Measurements from ENCODE around the gene PDLIM4.

The PDLIM4 gene

DNA sequence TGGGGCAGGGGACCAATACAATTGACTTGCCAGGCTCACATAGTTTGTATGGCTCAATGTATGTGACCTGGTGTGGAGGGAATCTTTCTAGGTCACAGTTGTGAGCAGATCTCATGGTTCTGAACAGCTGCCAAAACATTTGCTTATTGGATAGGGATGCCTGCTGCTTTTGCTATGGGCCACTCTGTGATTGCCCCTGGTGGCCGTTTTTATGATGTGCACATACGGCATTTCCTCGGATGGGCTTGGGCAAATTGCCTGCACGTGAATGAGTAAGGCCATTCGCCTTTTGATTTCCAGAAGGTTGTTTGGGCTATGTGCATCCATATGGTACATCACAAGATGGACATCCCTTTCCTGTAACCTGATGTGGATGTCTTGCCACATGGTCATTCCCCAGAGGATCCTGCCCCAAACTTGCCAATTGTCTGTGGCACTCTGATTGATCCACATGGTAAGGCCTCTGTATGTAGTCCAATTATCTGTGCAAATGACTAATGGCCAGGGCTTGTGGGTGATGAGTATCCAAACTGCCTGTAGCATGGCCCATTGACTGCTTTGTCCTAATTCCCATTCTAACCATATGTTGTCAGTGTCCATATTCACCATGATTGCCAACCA lies 26.0 kb downstream of the PDLIM4 start:
- peak; percentile 55 for DNase-seq (ENCODE audit: low spot score)

DNA sequence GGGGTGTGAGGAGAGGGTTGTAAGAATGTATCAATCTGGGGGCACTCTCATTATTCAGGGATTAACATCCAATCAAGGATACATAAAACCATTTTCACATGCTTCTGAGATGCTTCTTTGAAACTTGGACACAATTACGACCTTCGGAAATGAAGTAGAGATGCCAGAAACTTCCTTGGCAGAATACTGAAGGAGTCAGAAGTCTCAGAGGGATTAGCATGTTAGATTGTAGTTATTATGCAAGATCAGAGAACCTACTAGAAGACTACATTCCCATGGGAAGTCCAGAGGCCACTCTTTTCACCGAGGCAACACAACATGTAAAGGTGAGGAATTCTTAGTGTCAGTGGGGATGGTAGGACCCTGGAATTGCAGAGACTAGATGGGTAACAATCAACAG lies 31.6 kb downstream of the PDLIM4 start:
- DNase-seq (ENCODE audit: low spot score): no peak

DNA sequence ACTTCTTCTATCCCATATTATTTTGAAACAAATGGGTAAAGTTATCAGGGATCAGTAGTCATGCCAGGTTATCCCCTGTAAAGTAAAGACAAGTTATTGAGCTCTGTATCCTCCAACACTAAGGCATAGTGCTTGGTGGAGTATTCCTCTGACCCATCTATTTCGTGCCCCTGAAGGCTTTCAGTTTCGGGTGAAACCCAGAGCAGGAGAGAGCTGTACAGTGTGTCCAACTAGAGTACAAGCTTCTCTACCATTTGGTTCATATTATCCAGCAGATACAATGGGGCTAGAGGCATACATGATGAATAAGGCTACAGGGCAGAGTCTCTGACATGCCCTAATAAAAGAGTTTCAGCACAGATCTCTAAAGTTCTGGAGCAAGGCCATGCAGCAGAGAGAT lies 33.5 kb downstream of the PDLIM4 start:
- no peak for DNase-seq (ENCODE audit: low spot score)

DNA sequence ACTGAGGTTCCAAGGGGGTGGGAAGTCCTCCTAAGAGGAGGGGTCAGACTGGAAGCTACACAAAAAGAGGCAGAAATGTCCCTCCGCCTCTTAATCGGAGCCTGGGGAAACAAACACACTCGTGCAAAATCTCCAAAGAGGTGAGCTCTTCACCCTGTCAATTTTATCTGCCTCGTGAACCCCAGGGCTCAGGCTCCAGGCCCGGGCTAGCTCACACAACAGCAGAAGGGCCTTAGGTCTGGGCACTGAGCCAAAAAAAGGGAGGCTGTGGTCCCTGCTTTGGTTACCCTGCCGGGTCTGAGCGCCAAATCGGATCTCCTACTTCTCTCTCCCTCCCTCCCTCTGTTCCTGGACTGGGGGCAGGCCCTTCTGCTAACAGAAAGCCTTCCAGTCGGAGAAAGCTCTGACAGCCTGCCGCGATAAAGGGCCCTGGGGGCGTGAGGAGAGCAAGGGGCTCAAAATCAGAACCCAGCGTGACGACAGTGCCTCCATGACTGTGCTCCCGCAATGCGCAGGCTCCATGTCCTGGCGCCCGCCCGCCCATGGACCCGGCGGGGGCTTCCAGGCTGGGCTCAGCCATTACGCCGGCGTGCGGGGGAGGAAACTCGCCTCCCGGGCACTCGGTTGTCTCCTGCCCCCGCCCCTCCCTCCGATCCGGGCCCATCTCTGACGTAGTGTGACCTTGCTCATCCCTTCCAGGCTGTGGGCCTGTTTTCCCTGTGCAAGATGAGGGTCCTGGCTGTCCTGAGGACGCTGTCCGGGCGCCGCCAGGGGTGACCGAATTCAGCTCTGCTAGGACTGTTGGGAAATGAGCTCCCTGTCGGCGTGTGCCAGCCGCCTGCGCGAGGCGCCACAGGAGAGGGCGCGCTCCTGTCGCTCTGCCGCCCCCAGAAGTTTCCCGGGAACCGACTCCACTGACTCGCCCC lies 35.8 kb downstream of the PDLIM4 start:
- DNase-seq (ENCODE audit: low spot score): peak; percentile 76

DNA sequence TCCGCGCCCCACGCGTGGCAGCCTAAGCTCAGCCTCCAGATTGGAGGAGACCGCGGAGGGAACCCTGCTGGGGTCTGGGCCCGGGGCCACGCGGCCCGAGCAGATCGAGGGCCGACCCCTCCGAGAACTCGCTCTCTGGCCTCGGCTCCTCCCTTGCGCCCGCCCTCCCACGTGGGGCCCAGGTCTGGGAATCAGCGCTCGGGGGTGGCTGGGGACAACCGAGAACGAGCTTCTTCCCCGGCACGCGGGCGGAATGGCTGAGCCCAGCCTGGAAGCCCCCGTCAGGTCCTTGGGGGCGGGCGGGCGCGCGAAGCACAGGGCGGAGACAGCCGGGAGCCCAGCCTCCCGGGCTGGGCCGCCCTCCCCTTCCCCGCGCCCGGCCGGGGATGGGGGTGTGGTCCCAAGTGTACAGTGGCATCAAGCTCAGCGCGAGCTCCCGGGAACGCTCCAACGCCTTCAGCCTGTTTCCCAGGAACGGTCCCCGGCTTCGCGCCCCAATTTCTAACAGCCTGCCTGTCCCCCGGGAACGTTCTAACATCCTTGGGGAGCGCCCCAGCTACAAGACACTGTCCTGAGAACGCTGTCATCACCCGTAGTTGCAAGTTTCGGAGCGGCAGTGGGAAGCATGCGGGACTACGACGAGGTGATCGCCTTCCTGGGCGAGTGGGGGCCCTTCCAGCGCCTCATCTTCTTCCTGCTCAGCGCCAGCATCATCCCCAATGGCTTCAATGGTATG lies 36.7 kb downstream of the PDLIM4 start, which contains the start of gene SLC22A4:
Gene SLC22A4 (plus strand): TSS at position 403 of the 736 bp plus-strand sequence. CDS start 223 bp downstream, at position 626.
- DNase-seq (ENCODE audit: low spot score): peak; percentile 93

DNA sequence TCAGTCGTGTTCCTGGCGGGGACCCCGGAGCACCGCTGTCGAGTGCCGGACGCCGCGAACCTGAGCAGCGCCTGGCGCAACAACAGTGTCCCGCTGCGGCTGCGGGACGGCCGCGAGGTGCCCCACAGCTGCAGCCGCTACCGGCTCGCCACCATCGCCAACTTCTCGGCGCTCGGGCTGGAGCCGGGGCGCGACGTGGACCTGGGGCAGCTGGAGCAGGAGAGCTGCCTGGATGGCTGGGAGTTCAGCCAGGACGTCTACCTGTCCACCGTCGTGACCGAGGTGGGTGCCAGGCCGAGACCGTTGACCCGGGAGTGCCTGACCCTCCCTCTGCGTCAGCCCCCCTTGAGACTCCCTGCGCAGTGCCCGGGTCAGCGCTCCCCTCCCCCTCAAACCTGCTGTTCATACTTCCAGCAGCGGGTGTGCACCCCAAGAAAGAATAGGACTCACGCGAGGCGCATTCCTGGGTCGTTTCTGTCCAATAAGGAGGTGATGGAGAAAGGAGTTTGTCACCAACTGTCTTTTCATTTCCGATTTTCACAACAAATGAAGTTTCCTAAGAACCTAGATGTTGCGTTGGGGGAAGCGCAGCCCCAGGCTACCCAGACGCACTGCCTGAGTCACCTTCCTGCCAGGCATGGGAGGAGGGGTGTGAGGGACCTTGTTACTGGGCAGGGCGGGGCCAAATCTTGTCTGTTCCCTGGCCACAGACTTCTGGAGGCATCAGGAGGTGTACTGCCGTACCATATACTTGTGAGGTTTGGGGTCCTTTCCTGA lies 37.4 kb downstream of the PDLIM4 start:
- DNase-seq (ENCODE audit: low spot score): no peak

DNA sequence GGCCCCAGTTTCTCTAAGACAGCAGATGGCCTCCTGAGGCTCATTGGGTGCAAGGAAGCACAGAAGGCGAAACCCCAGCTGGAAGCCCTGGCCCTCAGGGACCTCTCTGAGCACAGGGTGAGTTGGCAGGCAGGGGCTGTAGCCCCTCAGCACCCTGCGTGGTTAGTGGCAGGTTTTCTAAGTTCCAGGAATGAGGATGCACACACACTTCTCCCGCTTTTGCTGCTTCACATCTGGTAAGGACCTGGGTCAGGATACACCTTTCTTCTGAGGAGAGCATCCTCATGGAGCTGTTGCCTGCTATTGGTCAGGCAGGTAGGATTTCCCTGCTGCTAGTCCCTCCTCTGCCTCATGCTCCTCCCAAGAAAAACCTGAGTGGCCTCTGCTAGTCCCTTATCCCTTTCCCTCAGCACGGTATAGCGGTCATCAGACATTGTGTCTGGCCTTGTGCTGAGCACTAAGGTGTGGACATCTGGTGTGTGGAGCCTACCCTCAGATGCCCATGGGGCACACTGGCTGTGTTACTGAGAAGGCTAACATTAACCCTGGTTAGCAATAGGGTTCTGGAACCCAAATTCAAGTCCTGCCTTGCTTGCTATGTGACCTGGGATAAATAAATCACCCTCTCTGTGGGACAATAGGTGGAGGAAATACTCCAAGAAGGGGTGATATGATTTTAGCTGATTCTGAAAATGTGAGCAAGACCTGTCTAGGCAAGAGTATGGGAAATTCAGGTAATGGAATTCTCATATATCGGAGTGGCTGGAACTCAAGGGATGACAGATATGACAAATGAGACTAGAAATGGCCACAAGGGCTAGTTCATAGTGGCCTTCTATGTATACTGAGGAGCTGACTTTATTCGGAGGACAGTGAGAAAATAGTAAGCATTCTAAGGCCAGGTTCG lies 38.3 kb downstream of the PDLIM4 start:
- no peak for DNase-seq (ENCODE audit: low spot score)

DNA sequence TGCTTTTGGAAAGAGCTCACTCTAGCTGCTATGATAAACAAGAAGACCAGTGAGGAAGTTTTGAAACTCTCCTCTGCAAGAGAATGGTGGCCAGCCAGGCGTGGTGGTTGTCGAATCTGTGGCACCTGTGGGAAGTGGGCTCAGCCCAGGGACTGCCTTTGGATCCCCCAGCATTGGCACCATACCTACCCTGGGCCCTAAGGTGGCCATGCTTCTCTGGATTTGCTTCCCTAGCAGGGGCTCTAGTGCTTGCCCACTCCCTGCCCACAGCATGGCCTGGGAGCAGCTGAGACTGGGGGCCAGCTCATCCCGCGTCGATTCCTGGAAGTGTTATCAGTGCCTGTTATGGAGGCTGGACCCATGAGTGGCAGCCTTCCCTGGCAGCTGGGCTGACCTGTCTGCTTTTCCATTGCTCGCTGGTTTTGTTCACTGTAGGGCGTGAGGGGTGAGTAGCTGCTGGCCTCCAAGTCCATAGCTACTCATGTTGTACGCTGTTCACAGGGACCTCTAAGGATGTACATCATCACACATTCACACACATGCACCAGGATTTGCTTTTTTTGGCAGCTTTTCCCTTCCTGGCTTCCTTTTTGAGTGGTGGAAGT lies 39.0 kb downstream of the PDLIM4 start:
- no peak for DNase-seq (ENCODE audit: low spot score)

DNA sequence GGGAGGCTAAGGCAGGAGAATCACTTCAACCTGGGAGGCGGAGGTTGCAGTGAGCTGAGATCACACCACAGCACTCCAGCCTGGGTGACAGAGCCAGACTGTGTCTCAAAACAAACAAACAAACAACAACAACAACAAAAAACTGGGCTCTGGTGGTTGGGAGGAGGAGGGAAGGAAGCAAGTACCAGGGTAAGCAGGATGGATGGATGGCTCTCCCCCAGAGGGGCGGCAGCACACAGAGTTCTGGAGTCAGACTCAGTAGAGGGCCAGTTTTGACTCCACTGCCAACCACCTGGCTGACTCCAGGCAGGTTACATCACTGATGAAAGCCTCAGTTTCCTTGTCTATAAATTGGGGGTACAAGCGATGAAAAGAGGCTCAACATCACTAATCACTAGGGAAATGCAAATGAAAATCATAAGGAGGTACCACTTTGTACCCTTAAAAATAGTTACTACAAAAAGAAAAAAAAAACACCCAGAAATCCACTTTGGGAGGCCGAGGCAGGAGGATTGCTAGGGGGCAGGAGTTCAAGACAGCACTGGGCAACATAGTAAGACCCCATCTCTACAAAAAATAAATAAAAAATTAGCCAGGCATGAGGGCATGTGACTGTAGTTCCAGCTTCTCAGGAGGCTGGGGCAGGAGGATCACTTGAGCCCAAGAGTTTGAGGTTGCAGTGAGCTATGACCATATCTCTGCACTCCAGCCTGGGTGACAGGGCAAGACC lies 39.9 kb downstream of the PDLIM4 start:
- no peak for DNase-seq (ENCODE audit: low spot score)

DNA sequence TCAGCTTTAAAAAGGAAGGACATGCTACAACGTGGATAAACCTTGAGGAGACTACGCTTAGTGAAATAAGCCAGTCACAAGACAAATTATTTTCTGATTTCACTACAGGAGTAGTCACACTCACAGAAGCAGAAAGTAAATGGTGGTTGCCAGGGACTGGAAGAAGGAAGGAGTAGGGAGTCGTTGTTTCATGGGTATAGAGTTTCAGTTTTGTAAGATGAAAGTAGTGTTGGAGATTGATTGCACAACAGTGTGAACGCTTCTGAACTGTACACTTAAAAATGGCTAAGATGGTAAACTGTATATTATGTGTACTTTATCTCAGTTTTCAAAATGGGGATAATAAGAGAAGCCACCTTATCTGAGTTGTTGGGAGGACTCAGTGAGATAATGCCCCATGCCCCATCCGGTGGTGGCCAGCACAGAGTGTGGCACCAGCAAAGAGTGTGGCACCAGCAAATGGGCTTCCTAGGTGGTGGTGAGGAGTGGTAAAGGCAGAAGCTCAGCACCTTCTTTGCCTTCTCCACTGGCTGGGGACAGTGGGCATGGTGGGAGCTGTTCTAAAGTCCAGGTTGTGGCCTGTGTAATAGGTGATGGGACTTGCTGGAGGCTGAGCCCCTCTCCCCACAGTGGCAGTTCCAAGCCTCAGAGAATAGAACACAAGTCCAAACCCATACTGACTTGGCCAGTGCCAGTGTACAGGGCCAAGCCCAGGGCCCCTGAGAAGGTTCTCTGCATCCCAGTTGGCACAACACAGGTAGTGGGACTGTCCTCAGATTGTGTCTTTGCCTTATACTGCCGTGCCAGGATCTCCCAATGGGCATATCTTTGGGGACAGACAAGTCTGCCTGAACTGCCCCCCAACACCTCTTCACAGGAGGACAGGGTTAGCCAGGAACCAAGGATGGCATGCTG lies 41.1 kb downstream of the PDLIM4 start:
- DNase-seq (ENCODE audit: low spot score): no peak

DNA sequence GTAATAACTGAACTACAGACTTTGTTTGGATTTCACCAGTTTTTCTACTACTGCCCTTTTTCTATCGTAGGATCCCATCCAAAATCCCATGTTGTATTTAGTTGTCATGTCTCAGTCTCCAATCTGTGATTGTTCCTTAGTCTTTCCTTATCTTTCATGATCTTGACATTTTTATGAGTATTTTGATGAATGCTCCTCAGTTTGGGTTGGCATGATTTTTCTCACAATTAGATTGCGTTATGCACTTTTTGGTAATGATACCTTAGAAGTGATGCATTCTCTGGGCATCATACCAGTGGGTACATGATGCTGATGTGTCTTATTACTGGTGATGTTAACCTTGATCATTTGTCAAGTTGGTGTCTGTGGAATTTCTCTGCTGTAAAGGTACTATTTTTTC lies 42.4 kb downstream of the PDLIM4 start:
- no peak for DNase-seq (ENCODE audit: low spot score)

DNA sequence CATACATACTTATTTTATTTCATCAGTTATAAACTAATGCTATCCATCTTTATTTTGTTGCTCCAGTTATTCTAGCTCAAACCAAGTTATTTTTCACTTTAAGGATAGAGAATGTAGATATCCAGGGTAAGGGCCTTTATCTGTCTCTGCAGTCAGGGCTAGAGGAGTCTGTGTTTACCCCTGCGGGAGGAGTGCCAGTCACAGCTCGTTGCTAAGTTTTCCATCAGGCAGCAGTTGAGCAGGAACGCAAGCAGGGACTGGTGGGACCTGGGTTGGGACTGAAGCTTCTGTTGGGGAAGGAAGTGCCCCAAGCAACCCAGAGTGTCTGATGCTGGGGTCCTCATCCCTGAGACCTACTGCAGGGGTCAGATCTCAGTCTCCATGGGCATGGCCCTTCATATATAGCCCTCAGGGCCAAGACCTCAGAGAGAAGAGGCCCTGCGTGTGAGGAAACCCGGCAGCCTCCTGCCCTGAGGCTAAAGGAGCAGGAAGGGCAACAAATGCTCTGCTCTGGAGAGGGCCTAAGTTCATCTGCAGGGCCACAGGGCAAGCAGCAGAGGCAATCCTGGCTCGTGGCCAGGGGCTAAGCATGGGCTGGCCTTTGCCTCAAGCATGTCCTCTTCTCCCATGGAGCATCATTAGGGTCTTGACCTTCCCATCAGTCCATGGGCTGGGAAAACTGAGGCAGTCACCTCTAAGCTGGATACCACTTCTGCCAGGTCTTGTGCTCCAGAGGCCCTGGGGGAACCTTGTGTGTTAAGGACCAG lies 43.3 kb downstream of the PDLIM4 start:
- no peak for DNase-seq (ENCODE audit: low spot score)

DNA sequence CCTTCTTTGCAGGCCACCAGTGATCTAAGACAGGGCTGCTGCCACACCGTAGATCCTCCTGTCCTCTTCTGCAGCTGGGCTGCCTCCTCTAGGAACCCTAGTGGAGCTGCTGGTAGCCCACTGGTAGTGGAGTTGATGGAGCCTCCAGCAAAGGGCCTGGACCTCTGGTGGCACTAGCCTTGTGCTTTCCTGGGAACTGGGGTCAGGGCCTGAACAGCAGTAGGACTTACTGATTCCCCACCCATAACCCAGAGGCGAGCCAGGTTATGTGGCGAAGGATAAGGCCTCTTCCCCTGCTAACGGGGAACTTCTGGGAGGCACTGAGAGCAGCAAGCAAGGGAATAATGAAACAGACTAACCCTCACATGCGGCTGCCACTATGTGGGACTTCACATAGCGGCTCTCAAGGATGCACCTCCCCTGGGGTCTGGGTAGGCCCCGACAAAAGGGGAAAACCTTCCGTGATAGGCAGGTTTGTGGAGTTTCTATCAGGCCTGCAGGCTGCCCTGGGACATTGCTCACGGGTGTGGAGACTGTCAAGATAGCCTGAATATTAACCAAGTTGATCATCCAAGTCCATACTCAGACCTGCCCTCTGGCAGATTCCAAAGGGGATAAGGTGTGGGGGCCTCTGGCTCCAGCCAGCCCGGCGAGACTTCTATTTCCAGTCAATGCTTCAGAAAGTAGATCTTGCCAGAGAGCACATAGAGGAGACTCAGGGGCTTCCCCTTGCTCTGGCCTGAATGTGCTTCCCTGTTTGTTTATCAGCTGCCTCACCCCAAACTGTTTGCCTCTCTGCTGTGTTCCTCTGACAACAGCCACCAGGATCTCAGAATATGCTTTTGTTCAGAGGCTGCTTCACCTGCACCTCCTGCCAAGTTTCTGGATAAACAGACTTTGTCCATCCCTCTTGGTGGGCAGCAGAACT lies 44.1 kb downstream of the PDLIM4 start:
- DNase-seq (ENCODE audit: low spot score): no peak

DNA sequence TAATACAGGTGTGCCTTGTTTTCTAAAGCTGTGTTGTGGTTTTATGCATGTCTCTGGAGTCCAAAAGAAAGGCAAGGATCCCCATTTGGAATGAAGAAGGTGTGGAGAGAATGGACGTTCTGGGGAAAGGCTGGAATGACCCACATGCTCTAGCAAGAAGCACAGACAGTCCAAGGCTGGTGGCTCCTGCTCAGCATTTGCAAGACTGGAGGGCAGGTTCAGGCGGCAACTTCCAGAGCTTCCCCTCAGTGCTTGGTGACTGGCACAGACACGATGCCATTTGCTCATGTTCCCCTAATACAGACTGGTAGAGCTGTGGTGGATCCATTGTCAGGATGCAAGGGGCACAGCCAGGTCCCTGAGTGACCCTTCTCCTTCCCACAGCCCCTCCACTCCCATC lies 44.9 kb downstream of the PDLIM4 start:
- no peak for DNase-seq (ENCODE audit: low spot score)

DNA sequence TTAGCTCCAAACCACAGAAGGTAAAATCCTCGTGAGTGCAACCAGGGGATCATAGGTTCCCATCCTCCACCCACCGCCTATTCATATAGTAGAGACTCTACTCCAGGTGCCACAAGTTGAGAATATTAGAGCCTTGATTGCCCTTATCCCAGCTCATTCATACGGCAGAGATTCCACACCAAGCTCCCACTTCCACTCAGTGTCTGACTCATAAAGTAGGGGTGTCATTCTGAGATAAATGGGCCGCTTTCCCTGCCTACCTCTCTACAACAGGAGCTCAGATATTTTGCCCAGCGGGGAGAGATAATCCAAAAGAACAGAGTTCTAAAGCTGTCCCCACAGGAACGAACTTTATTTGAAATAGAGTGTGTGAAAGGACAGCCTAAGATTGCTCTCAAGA lies 46.1 kb downstream of the PDLIM4 start:
- DNase-seq (ENCODE audit: low spot score): no peak

DNA sequence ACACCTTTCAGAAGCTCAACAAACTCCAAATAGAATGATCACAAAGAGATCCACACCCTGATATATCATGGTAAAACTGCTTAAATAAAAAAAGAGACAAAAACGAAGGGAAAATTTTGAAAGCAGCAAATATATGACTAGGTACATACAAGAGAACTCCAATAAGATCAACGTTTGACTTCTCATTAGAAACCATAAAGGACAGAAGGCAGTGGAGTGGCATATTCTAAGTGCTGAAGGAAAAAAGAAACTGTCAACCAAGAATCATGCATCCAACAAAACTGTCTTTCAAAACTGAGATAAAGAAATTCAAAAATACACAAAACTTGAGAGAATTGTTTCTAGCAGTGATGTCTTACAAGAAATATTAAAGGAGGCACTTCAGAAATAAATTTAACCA lies 47.9 kb downstream of the PDLIM4 start:
- no peak for DNase-seq (ENCODE audit: low spot score)

DNA sequence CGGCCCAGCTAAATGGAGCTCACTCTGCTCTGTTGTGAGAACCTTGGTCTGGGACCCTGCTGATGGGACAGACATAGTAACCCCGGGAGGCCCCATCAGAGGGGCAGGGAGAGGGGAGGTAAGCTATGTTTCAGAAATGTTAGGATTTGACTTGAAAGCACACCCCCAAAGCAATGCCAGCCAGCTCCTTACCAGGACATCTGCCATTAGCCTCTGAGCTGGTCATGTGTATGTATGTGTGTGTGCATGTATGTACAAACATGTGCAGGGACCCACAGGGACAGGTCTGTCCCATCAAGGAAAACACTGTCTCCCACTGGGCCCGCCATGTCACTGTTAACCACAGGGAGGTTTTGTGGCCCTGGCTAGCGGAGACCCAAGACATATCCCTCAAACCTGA lies 51.2 kb downstream of the PDLIM4 start:
- DNase-seq (ENCODE audit: low spot score): no peak
